ENCODE data around the gene CEP164.
"Not testable (repeated sequence)": the region's sequence is repeated elsewhere in the genome, so short reads cannot be mapped to it uniquely, and the experiment has no call there.

CEP164 gene

GRCh38 chr11:117309310-117309709, 18.3 kb upstream of the CEP164 start:
- FAIRE-seq, result no peak

GRCh38 chr11:117313091-117313490, 14.6 kb upstream of the CEP164 start:
- FAIRE-seq, result no peak

- FAIRE-seq, result no peak
These were observed 13.6 kb upstream of the CEP164 start for GRCh38 chr11:117313828-117314768.

DNA sequence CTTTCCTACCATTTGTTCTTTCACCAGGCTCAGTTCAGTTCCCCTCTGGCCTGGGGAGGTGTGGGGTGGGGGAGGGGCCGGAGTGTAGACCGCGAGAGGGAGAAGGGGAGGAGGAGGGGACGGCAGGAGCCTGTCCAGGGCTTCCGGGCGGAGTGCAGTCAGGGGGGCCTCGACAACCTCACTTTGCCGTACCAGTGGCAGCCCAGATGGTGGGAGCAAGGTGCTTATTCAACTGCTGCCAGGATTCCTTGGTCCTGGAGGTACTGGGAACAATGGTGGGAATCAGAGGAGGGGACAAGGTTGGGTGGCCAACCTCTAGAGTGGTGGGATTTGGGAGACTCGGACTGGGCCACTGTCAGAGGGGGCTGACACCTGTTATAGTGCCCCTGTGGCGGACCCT, 12.8 kb upstream of the CEP164 start:
- FAIRE-seq, result no peak

DNA sequence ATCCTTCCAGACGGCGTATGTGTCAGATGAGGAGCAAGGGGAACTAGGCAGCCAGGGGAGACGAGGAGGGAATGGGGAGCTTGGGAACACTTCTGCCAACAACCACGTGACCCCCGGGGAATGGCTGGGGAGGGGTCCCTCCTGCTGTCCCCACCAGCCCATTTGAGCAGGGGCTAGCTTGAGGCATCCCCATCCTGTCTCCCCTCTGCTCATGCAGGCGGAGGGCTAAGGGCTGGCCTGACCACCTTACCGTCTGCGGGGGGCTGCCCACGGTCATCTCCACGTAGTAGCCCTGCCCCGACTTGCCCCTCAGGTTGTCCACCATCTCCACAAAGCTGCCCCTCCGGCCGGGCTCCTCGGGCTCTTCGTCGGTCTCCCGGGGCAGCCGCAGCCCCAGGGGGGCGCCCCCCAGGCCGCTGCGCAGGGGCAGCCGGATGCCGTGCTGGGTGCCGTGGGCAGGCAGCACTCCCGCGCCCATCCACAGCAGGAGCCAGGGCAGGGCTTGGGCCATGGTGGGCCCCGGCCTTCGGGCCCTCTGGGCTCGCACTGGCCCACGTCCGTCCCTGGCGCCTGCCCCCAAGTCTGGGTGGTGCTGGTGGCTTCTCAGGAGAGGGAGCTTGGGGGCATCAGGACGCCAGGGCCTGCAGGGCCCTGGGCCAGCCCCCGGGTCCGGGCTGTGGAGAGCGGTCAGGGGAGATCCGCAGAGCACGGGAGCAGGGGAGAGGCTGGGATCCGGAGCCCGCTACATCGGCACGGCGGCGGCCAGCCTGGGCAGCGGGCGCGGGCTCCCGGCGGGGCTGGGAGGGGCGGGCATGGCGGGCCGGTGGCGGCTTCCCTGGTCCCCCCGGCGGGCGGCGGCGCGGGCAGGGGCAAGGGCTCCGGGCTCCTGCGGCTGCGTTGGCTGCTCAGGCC, 12.1 kb upstream of the CEP164 start:
- no peak for FAIRE-seq

DNA sequence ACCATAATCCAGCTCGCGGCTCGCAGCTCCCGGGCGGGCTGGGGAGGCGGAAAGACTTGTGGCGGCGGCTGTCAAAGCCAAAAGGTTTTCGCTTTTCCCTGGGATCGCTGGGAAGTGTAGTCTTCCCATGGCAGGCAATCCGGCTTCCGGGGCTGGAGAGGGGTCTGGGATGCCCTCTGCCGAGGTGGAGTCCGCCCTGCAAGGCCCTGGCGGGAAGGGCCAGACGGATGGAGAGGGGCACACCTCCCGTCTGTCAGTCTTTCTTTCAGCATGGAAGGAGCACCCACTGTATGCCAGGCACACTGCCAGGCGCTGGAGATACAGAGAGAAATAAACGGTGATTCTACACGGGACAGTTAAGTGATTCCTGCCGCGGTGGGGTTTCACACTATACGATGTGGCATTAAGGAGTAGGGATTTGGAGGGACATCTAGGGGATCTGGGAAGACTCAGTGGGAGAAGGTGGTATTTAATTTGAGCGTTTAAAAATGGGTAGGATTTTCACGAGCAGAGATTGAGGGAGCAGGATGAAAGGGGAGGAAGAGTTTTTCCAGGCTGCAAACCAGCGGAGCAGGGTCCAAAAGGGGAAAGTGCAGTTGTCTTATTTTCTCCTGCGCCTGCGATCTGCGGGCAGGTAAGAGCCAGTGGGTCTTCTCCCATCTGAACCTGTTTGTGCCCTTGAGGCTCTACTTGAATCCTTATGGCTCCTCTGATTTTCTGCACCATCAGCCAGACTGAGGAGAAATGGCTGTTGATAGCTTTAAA, 11.3 kb upstream of the CEP164 start, which contains the start of gene BACE1:
Gene BACE1 (minus strand): TSS at position 60 of the 765 bp plus-strand sequence. CDS start 461 bp downstream, outside the sequence.
- FAIRE-seq, result peak; percentile 96

DNA sequence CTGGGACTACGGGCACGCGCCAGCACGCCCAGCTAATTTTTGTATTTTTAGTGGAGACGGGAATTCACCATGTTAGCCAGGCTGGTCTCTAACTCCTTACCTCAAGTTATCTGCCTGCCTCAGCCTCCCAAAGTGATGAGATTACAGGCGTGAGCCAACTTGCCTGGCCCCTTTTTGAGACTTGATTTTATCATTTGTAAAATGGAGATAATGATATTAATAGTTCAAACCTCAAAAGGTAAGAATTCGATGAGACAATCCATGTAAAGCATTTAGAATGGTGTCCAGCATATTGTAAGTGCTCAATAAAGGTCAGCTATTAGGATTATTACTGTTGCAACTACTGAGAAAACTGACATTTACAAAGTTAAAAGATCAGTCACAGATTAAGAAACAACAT, 8.9 kb upstream of the CEP164 start:
- FAIRE-seq, result no peak

- FAIRE-seq, result no peak
These were observed 8.3 kb upstream of the CEP164 start for GRCh38 chr11:117319214-117319840.

DNA sequence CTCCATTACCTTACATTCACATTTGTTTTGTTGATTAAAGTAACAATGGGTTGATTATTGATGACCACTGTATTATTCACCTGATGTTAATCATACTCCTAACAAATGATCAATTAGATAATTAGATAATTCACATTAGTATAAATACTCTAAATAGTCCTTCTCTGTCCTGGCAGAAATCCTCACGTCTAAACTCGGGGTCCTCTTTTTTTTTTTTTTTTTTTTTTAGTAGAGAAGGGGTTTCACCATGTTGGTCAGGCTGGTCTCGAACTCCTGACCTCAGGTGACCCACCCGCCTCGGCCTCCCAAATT, 443 bp upstream of the CEP164 start:
- FAIRE-seq, result not testable (repeated sequence)

DNA sequence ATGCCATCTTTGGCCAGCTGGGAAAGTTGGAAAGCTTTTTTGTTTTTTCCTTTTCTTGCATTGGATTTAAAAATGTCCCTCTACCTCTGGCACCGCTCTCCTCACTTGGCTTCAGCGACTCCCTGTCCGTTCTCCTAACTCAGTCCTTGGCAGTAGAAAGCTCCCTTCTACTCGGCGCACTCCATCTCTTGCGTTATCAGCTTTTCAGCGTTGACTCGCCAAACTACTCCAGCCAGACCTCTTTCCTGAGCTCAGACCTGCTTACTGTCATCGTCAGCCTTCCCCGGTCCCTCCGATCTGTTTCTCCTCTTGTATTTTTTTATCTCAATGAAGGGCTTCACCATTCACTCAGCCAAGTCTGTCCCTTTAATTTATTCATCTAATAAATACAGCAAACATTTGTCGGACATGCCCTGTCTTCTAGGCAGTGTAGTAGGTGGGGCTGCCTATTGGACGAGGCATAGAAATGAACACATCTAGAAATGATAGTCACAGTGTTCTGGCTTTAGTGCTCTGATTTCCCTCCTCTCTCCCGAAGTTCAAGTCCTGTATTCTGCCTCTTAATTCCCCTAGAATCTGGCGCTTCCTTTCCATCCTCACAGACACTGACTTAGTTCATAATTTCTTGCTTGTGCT, 839 bp downstream of the CEP164 start:
- FAIRE-seq, result no peak

DNA sequence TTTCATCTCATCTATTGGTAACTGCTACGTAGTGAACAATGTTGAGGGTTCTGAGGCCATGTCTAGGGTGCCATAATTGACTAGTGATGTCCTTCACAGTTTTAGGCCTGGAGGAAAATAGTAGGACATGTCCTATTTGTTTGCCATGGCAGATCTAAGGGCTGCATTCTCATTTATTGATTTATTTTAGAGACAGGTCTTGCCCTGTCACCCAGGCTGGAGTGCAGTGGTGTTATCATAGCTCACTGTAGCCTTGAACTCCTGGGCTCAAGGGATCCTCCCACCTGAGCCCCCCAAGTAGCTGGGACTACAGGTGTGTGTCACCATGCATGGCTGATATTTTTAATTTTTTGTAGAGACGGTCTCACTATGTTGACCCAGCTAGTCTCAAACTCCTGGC, 5.2 kb downstream of the CEP164 start:
- FAIRE-seq, result no peak

GRCh38 chr11:117333917-117334316, 6.3 kb downstream of the CEP164 start:
- no peak for FAIRE-seq

DNA sequence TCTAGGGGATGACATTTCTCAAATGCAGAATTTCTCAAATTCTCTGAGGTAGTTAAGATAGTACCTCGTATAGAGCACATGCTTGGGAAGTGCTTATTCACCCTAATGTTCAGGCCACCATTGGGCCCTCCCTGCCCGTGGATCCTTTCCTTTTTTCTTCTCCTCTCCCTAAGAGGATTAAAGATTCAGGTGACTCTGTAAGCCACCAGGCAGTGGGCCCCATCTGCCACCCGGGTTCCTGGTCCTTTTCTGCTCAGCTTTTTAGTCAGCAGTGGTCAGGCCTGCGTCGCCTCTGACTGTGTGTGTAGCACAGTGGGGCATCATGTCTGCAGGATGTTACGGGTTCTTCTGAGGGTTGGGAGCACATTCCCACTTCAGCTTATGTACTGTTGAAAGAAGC, 7.2 kb downstream of the CEP164 start:
- no peak for FAIRE-seq

GRCh38 chr11:117335399-117335798, 7.7 kb downstream of the CEP164 start:
- no peak for FAIRE-seq

DNA sequence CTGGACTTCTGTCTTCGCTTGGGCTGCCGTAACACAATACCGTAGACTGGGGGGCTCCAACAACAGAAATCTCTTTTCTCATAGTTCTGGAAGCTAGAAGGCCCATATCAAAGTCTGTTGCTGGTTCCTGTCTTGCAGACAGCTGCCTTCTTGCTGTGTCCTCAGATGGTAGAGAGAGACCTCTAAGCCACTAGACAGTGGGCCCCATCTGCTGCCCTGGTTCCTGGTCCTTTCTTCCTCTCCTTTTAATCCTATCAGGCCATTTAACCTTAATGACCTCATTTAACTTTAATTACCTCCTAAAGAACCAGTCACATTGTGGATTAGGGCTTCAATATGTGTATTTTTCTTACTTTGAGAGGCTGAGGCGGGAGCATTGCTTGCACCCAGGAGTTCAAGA, 9.4 kb downstream of the CEP164 start:
- FAIRE-seq, result no peak

DNA sequence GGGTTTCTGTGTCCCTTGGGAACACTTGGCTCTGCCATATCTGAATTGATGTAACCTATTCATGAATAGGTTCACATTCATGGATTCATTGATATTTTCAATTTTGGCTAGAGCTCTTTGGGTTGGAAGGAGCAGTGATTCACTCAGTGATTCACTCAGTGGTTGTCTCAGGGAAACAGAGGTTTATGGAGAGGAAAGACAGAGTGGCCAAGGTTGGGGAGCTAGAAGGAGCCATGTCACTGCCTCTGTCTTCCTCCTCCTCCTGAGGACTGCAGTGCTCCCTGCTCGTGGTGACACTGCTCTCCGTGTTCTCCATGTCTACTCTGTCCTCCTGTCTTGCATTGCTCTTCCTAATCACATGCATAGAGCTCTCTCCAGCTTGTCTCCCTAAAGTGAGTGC, 17.4 kb downstream of the CEP164 start:
- FAIRE-seq, result no peak

DNA sequence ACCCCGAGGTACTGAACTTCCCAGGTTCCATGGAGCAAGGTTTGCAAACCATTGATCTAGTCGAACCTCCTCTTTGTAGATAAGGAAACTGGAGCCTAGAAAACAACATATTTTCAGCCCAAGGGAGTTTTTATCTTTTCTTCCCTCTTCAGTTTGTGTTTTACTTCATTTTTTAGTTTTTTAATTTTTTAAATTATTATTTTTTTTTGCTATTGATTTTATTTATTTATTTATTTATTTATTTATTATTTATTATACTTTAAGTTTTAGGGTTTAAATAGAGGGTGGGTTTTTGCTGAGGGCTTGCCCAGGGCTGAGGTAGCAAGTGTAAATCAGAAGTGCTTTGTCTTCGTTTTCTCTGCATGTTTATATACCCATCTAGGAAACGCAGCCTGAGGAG, 26.9 kb downstream of the CEP164 start:
- FAIRE-seq, result peak; percentile 61

DNA sequence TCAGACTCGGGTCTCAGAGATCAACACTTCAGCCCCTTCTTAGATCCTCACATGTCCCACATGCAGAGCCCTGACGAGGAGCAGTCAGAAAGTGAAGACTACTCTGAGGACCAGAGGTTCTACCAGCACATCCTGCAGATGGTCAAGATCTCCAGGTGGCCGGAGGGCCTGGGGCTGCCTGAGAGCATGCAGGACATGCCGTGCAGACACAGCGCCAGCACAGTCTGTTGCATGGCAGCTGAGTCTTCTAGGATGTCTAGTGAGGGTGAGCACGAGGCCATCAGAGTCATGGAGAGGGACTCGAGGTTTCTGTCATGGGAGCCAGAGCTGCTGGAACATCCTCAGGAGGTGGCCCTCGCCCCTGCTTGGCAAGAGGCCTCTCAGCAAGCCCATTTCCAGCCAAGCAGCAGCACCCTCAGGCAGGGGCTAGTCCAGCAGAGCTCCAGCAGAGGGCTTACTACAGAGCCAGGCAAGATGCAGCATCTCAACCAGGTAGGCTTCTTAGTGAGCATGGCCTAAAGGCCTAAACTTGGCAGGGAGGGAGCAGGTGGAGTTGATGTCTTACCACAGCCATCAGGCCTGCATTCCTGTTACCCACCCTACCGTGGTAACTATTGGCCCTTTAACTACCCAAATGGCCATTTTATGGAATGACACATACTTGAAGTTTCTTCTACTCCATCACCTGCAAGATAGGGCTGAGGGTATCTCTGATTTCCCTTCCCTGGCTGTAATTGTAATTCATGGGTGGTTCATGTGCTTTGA, 28.7 kb downstream of the CEP164 start:
- no peak for FAIRE-seq

DNA sequence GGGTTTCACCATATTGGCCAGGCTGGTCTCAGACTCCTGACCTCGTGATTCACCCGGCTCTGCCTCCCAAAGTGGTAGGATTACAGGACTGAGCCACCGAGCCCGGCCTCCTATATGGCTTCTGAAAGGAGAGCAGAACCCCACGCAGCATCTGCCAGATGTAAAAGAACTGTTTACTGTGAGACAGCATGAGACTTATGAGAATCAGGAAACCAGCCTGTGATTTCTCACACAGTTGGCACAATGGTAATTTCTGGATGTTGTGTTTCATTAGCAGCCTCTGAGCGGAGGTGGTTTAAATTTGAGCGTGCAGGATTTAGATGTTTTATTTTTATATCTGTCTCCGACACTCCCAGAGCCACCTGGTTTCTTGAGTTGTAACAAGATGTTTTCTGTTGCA, 33.8 kb downstream of the CEP164 start:
- FAIRE-seq, result no peak

GRCh38 chr11:117366248-117366647, 38.6 kb downstream of the CEP164 start:
- FAIRE-seq, result no peak

- no peak for FAIRE-seq
These were observed 39.2 kb downstream of the CEP164 start for GRCh38 chr11:117366875-117367274.

Measured in G401.6 (cell line).